Activated CD4-positive, CD25-positive, alpha-beta regulatory T cell treated with anti-CD3 and anti-CD28 coated beads, Interleukin-2, amount 50 U/mL, for 24 hours (primary cell): ENCODE results near the gene BCAP29.
A peak's percentile ranks its signal among the peaks of the same experiment; 100 is the strongest.

ENCODE experiments used
- ATAC-seq, 2 donors: fragments of 150-1000 bp; cut with Tn5 transposase; one replicate each; pipeline ENCODE4 v1.10.0; 2021; ENCODE audit warnings: mild to moderate bottlenecking in 1 of 2, moderate library complexity in 1 of 2

BCAP29 gene

GRCh38 chr7:107582875-107583274 is 2.8 kb downstream of the BCAP29 start:
- no peak for ATAC-seq

- no peak for ATAC-seq
These were observed 4.7 kb downstream of the BCAP29 start for GRCh38 chr7:107584716-107585115.

GRCh38 chr7:107588529-107589130 is 8.6 kb downstream of the BCAP29 start:
- no peak for ATAC-seq

- ATAC-seq: no peak
These were observed 11.4 kb downstream of the BCAP29 start for GRCh38 chr7:107591421-107591820.

- no peak for ATAC-seq
These were observed 12.4 kb downstream of the BCAP29 start for GRCh38 chr7:107592361-107593024.

- no peak for ATAC-seq
These were observed 13.0 kb downstream of the BCAP29 start for GRCh38 chr7:107593025-107593410.

- ATAC-seq: no peak
These were observed 15.1 kb downstream of the BCAP29 start for GRCh38 chr7:107594961-107595737.

- ATAC-seq: no peak
These were observed 17.0 kb downstream of the BCAP29 start for GRCh38 chr7:107596881-107597581.

- ATAC-seq: no peak
These were observed 17.5 kb downstream of the BCAP29 start for GRCh38 chr7:107597582-107597916.

- ATAC-seq: no peak
These were observed 17.9 kb downstream of the BCAP29 start for GRCh38 chr7:107597953-107598352.

- ATAC-seq: no peak
These were observed 19.2 kb downstream of the BCAP29 start for GRCh38 chr7:107599262-107599661.

- no peak for ATAC-seq
These were observed 20.8 kb downstream of the BCAP29 start for GRCh38 chr7:107600816-107601215.

- no peak for ATAC-seq
These were observed 25.3 kb downstream of the BCAP29 start for GRCh38 chr7:107605218-107605815.

- ATAC-seq: no peak
These were observed 26.3 kb downstream of the BCAP29 start for GRCh38 chr7:107606303-107606702.

GRCh38 chr7:107609811-107610261 is 29.8 kb downstream of the BCAP29 start:
- no peak for ATAC-seq

GRCh38 chr7:107610323-107610722 is 30.3 kb downstream of the BCAP29 start:
- ATAC-seq: no peak

GRCh38 chr7:107613439-107613838 is 33.4 kb downstream of the BCAP29 start:
- no peak for ATAC-seq

GRCh38 chr7:107613948-107614347 is 33.9 kb downstream of the BCAP29 start:
- no peak for ATAC-seq

- ATAC-seq: no peak
These were observed 34.4 kb downstream of the BCAP29 start for GRCh38 chr7:107614425-107614824.

GRCh38 chr7:107615910-107616680 is 36.0 kb downstream of the BCAP29 start:
- no peak for ATAC-seq

- ATAC-seq: peak in 1 of 2 donors; percentile 36
These were observed 42.4 kb downstream of the BCAP29 start for GRCh38 chr7:107622429-107622828.

GRCh38 chr7:107622894-107623293 is 42.8 kb downstream of the BCAP29 start:
- no peak for ATAC-seq
